Measurements from ENCODE around the gene ZNF91. TPM values are rescaled to one million over a fixed set of nuclear protein-coding genes. Genes with fewer than 3 reads are reported as not detected.
"Not testable (repeated sequence)": the region's sequence is repeated elsewhere in the genome, so short reads cannot be mapped to it uniquely, and the experiment has no call there.

Gene ZNF91
- total RNA-seq, 4 donors from 2014 or later, result 171 to 214 (median 193) TPM

DNA sequence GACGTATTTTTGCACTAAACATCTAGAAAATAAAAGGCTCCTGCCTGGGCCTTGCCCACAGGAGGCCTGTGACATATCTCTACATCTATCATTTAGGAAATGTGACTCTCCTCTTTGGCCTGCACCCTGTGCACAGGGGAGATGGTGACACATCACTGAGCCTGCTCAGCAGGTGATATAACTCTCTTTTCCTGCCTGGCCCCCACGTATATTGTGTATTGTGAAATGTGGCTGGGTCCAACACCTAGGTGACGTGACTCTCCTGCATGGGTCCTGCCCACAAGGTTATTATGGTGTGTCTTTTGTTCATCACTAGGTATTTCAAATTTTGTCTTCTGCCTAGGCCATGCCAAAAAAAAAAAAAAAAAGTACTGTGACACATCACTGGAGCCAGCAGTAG, 83.7 kb downstream of the ZNF91 start:
- no peaks in the 10 kb centered on the region for H3K4me1 ChIP-seq
- H3K27ac ChIP-seq, result no peak overlapping the region
- no peaks in the 10 kb centered on the region for H3K36me3 ChIP-seq
- DNase-seq, result no peak
- H3K9me3 ChIP-seq, result peaks cover 0 to 2% (median 0%) of the 10 kb centered on the region in 4 donors
- H3K27me3 ChIP-seq, result no peaks in the 10 kb centered on the region
- no peak overlapping the region for H3K4me3 ChIP-seq
- TF ChIP-seq POLR2A (IDR thresholded peaks at IDR 0.05), result no peak
- TF ChIP-seq, protein P1, sequence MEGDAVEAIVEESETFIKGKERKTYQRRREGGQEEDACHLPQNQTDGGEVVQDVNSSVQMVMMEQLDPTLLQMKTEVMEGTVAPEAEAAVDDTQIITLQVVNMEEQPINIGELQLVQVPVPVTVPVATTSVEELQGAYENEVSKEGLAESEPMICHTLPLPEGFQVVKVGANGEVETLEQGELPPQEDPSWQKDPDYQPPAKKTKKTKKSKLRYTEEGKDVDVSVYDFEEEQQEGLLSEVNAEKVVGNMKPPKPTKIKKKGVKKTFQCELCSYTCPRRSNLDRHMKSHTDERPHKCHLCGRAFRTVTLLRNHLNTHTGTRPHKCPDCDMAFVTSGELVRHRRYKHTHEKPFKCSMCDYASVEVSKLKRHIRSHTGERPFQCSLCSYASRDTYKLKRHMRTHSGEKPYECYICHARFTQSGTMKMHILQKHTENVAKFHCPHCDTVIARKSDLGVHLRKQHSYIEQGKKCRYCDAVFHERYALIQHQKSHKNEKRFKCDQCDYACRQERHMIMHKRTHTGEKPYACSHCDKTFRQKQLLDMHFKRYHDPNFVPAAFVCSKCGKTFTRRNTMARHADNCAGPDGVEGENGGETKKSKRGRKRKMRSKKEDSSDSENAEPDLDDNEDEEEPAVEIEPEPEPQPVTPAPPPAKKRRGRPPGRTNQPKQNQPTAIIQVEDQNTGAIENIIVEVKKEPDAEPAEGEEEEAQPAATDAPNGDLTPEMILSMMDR (IDR thresholded peaks at IDR 0.05), result no peak

DNA sequence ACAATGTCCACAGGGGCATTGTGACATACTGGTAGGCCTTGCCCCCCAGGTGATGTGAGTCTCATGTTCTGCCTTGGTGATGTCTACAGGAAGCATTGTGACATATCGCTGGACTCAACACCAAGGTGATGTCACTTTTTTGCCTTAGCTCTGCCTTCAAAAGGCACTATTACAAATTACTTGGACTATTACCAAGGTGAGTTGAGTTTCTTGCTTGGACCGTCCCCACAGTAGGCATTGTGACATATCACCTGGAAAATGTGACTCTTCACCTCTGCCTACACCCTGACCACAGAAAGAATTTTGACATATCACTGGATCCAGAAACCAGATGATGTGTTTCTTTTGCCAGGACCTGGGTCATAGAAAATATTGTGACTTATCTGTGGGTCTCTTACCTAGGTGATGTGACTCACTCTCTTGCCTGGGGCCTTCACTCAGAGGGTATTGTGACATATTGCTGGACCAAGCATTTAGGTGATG, 84.5 kb downstream of the ZNF91 start:
- H3K36me3 ChIP-seq, result no peaks in the 10 kb centered on the region
- no peaks in the 10 kb centered on the region for H3K4me1 ChIP-seq
- H3K4me3 ChIP-seq, result no peak overlapping the region
- H3K9me3 ChIP-seq, result peaks cover 0 to 2% (median 0%) of the 10 kb centered on the region in 4 donors
- H3K27me3 ChIP-seq, result no peaks in the 10 kb centered on the region
- no peak overlapping the region for H3K27ac ChIP-seq
- TF ChIP-seq, protein P1 (IDR thresholded peaks at IDR 0.05), result no peak
- no peak for TF ChIP-seq POLR2A (IDR thresholded peaks at IDR 0.05)
- DNase-seq, result no peak

DNA sequence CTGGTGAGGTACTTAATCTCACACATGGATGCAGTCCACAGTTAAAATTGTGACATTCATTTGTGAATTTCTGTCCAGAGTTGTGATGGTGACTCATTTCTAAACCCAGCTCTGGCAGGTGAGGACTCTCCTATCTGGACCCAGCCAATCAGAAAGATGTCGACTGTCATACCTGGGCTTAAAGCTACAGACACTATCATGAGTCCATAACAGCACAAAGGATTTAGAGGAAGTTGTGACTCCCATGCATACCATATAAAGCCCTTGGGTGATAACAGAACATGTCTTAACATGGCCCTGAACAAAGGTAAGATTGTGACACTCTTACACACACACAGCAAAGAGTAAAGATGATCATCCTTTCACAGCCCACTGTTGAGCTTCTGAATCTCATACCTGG, 85.3 kb downstream of the ZNF91 start:
- no peak overlapping the region for H3K27ac ChIP-seq
- peaks cover 0 to 2% (median 0%) of the 10 kb centered on the region in 4 donors for H3K9me3 ChIP-seq
- no peak for DNase-seq
- H3K27me3 ChIP-seq, result no peaks in the 10 kb centered on the region
- no peaks in the 10 kb centered on the region for H3K4me1 ChIP-seq
- H3K36me3 ChIP-seq, result no peaks in the 10 kb centered on the region
- no peak for TF ChIP-seq POLR2A (IDR thresholded peaks at IDR 0.05)
- TF ChIP-seq, protein P1 (IDR thresholded peaks at IDR 0.05), result no peak
- no peak overlapping the region for H3K4me3 ChIP-seq

DNA sequence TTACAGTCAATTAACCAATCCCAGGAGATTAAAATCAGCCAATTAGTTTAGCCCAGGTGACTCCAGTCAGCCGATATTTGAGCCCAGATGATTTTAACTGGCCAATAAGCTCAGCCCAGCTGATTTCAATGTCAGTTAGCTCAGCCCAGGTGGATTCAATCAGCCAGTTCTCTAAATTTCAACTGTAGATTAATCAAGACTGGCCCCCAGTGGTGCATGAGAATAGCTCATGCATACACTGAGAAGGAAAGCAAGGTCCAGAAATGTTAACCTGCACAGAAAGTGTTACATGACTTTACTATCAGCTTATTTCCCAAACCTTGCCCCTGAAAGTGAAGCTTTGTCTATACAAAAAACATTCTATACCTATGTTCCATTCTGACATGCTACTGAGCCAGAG, 89.7 kb downstream of the ZNF91 start:
- Histone ChIP-seq H3K9me3 (no peaks in the 10 kb centered on the region), H3K27me3 (no peaks in the 10 kb centered on the region), H3K4me3 (no peak overlapping the region), H3K36me3 (no peaks in the 10 kb centered on the region), H3K4me1 (no peaks in the 10 kb centered on the region), H3K27ac (no peak overlapping the region)
- DNase-seq, result no peak
- TF ChIP-seq, protein P1 (IDR thresholded peaks at IDR 0.05), result no peak
- no peak for TF ChIP-seq POLR2A (IDR thresholded peaks at IDR 0.05)

DNA sequence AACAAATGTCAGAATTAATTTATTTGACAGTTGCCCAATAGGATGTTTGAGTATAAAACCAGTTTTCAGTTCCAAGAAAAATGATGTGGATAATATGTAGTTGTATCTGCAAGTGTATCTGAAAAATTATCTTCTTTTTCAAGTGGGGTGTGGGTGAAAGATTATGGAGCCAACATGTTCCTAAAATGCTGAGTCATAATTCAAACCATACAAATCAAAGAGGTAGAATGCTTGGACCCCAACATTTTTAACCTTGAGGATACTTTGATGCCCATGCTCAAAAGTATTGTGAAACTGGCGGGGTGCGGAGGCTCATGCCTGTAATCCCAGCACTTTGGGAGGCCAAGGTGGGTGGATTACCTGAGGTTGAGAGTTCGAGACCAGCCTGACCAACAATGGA, 91.0 kb downstream of the ZNF91 start:
- no peaks in the 10 kb centered on the region for H3K27me3 ChIP-seq
- H3K36me3 ChIP-seq, result no peaks in the 10 kb centered on the region
- no peak overlapping the region for H3K4me3 ChIP-seq
- DNase-seq, result no peak
- no peaks in the 10 kb centered on the region for H3K4me1 ChIP-seq
- no peak overlapping the region for H3K27ac ChIP-seq
- no peaks in the 10 kb centered on the region for H3K9me3 ChIP-seq
- TF ChIP-seq, protein P1 (IDR thresholded peaks at IDR 0.05), result no peak
- no peak for TF ChIP-seq POLR2A (IDR thresholded peaks at IDR 0.05)

DNA sequence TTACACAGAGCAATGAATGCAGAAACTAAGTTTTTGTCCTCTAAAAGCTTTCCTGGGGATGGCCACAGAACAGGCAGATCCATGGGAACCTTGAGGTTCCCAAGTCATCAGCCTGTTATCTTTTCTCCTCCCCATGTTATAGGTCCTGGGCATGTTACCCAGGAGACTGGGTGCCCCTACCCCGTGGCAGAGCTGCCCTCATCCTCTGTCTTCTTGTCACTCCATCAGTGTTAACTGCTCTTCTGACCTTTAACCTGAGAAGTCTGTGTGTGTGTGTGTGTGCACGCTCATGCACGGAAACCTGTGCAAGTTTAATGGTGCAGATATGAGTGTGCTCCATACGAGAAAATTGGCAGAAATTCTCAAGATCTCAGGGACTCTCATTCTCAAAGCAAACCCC, 101.1 kb downstream of the ZNF91 start:
- no peaks in the 10 kb centered on the region for H3K9me3 ChIP-seq
- no peak overlapping the region for H3K4me3 ChIP-seq
- TF ChIP-seq, protein P1 (IDR thresholded peaks at IDR 0.05), result no peak
- no peak for TF ChIP-seq POLR2A (IDR thresholded peaks at IDR 0.05)
- no peaks in the 10 kb centered on the region for H3K27me3 ChIP-seq
- no peaks in the 10 kb centered on the region for H3K36me3 ChIP-seq
- no peaks in the 10 kb centered on the region for H3K4me1 ChIP-seq
- DNase-seq, result no peak
- H3K27ac ChIP-seq, result no peak overlapping the region

DNA sequence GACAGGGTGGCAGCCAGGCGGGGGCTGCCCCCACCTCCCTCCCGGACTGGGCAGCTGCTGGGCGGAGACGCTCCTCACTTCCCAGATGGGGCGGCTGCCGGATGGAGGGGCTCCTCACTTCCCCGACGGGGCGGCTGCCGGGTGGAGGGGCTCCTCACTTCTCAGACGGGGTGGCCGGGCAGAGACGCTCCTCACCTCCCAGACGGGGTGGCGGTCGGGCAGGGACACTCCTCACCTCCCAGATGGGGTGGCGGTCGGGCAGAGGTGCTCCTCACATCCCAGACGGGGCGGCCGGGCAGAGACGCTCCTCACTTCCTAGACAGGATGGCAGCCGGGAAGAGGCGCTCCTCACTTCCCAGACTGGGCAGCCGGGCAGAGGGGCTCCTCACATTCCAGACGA, 105.3 kb downstream of the ZNF91 start:
- H3K4me3 ChIP-seq, H3K9me3 ChIP-seq, H3K27me3 ChIP-seq, H3K4me1 ChIP-seq, H3K36me3 ChIP-seq, DNase-seq, H3K27ac ChIP-seq: not testable (repeated sequence)
